Right lobe of liver (tissue), 6 donors: ENCODE results near the gene HOXB4. TPM values are rescaled to one million over a fixed set of nuclear protein-coding genes. Genes with fewer than 3 reads are reported as not detected.

Source experiments
- ATAC-seq, 4 donors: fragments of 200-7000 bp; cut with Tn5 transposase; one replicate each; pipeline ENCODE4 v1.9.1; 2020; ENCODE audit warnings: mild to moderate bottlenecking in 4 of 4, moderate library complexity in 4 of 4
- DNase-seq, 3 donors: peaks; one replicate each; pipeline ENCODE4 v3.0.0-alpha.2; 2020
- H3K27ac ChIP-seq, 3 donors: fragments of 200-600 bp; one replicate each; pipeline ENCODE4 v1.8.0; 2022
- H3K27me3 ChIP-seq, 2 donors: fragments of 200-600 bp; one replicate each; pipeline ENCODE4 v1.8.0; 2022
- H3K36me3 ChIP-seq, 4 donors: fragments of 200-600 bp; sonication (generic) in 1 of 4; one replicate each; pipeline versions ENCODE4 v1.5.1 to v1.8.0; 2017 to 2022; ENCODE audit warnings: control low read depth in 1 of 4
- H3K4me1 ChIP-seq, 4 donors: fragments of 200-600 bp; sonication (generic) in 1 of 4; one replicate each; pipeline versions ENCODE4 v1.5.1 to v1.8.0; 2017 to 2022; ENCODE audit warnings: control low read depth in 1 of 4
- H3K4me3 ChIP-seq, 3 donors: fragments of 200-600 bp; one replicate each; pipeline ENCODE4 v1.8.0; 2022
- H3K9me3 ChIP-seq, 4 donors: fragments of 200-600 bp; sonication (generic) in 1 of 4; one replicate each; pipeline versions ENCODE4 v1.5.1 to v1.8.0; 2017 to 2022; ENCODE audit warnings: control low read depth in 1 of 4
- POLR2A ChIP-seq: fragments of 450-650 bp; IDR thresholded peaks from one replicate; pipeline ENCODE4 v1.6.1; 2017; ENCODE audit warnings: antibody characterized with exemption, mild to moderate bottlenecking
- WGBS: methylation state at CpG from one replicate; pipeline ENCODE4 v1.1.6; 2018; ENCODE audit warnings: low coverage, low lambda C conversion rate; ENCODE audit not compliant: insufficient coverage; ENCODE audit errors: missing lambda C conversion rate; 5-methylcytosine and 5-hydroxymethylcytosine counted together
- intact Hi-C, 2 donors: fragments of 100-400 bp; cut with DNase I; formaldehyde crosslinking; loops; one replicate each; pipeline versions ENCODE4 v1.11.2 to v1.14.1; 2022
- total RNA-seq, 6 experiments: library from RNA; depleted of rRNA in 2 of 6; stranded (reverse); fragments of >200 nt in 2 of 6; fragmentation: NEBNext Ultra II Directional in 3 of 6; extraction: Animal tissue kit (Norgen Biotek cat#: 25700) in 3 of 6; gene quantifications; one replicate each; pipeline versions ENCODE4 v1.1.0 to v1.2.4, GENCODE V29; 2016 to 2023
- TF ChIP-seq, protein P1 (sequence below), 4 donors: fragments of 200-600 bp in 3 of 4; fragments of 450-650 bp in 1 of 4; IDR thresholded peaks; one replicate each; pipeline versions ENCODE4 v1.5.1 to v1.8.0; 2016 to 2022; ENCODE audit warnings: antibody characterized with exemption in 4 of 4, mild to moderate bottlenecking in 2 of 4
- donor health status: DM: no; HTN: yes; CAD: no.
- donor health status: DM: no; HTN: no; CAD: no.
- donor health status: DM: no; HTN: no; CAD: no.
- donor health status: DM: no; HTN: yes; CAD: no.
- donor health status: DM: no; HTN: yes; CAD: no.

Gene HOXB4
- total RNA-seq, 6 experiments from 2014 or later, result 0.31 to 1.1 (median 0.68) TPM

DNA sequence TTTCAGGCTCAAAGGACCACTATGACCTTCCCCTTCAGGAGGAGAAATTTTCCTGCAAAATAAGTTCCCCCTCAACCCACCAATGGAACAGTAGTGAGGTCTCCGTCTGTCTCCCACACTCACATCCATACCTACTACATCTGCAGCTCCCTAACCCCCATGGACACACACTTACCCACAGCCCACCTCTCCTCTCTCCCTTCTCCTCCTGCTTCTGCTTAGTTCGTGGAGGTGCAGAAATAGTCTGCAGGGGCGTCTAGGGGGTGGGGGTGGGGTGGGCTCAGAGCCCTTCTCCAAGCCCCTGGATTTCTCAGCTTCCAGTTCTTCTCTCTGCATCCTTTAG lies 8.9 kb downstream of the HOXB4 start:
- TF ChIP-seq POLR2A, result no peak
- TF ChIP-seq, protein P1, sequence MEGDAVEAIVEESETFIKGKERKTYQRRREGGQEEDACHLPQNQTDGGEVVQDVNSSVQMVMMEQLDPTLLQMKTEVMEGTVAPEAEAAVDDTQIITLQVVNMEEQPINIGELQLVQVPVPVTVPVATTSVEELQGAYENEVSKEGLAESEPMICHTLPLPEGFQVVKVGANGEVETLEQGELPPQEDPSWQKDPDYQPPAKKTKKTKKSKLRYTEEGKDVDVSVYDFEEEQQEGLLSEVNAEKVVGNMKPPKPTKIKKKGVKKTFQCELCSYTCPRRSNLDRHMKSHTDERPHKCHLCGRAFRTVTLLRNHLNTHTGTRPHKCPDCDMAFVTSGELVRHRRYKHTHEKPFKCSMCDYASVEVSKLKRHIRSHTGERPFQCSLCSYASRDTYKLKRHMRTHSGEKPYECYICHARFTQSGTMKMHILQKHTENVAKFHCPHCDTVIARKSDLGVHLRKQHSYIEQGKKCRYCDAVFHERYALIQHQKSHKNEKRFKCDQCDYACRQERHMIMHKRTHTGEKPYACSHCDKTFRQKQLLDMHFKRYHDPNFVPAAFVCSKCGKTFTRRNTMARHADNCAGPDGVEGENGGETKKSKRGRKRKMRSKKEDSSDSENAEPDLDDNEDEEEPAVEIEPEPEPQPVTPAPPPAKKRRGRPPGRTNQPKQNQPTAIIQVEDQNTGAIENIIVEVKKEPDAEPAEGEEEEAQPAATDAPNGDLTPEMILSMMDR (IDR thresholded peaks at IDR 0.05), result no peak
- Histone ChIP-seq H3K4me3 (no peak overlapping the region), H3K36me3 (no peaks in the 10 kb centered on the region), H3K27ac (peak overlapping the region in 1 of 3 donors; percentile 10), H3K4me1 (no peaks in the 10 kb centered on the region), H3K27me3 (peaks cover 0 to 4% of the 10 kb centered on the region in 2 donors), H3K9me3 (no peaks in the 10 kb centered on the region)
- 12% methylated on average over 3 of the region's 3 CpGs for WGBS
- DNase-seq, result no peak
- intact Hi-C loops, result no loop called here
- no peak for ATAC-seq

DNA sequence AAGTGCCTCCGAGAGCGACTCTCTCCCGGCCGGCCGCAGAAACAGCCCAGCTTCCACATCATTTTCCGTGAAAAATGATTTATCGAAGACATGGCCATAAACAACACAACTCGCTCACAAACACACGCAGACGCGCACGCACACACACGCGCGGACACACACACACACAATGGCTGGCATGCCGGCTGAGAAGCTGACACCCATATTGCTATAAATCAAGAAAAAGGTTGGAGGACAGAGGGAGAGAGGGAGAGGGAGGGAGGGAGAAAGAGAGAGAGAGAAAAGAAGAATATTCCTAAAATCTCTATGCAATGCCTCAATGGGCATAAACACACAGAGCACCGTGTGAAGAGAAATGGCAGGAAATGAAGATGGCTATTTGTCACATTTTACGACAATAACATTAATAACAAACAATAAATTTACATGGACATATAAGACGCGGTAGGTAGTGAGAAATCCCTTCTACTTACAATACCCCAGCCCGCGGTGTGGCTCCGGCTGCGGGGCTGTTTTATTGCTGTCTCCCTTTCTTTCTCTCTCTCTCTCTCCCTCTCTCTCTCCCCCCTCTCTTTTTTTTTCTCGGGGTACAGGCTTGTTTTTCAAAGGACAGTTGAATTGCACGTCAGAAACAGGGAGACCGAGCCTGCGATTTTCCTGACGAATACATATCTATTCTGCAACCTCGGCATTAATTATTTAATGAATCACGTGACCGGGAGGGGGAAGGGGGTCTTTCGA lies 9.5 kb downstream of the HOXB4 start:
- ATAC-seq (peak in 2 of 4 donors; percentile 9 to 19), DNase-seq (no peak)
- 8% methylated on average over 30 of the region's 33 CpGs for WGBS
- Histone ChIP-seq H3K27ac (peak overlapping the region in 2 of 3 donors; percentile 10 to 43), H3K4me3 (no peak overlapping the region), H3K27me3 (peaks cover 0 to 4% of the 10 kb centered on the region in 2 donors), H3K4me1 (no peaks in the 10 kb centered on the region), H3K9me3 (no peaks in the 10 kb centered on the region), H3K36me3 (no peaks in the 10 kb centered on the region)
- TF ChIP-seq, protein P1 (IDR thresholded peaks at IDR 0.05), result no peak
- no peak for TF ChIP-seq POLR2A
- intact Hi-C loops, result no loop called here

DNA sequence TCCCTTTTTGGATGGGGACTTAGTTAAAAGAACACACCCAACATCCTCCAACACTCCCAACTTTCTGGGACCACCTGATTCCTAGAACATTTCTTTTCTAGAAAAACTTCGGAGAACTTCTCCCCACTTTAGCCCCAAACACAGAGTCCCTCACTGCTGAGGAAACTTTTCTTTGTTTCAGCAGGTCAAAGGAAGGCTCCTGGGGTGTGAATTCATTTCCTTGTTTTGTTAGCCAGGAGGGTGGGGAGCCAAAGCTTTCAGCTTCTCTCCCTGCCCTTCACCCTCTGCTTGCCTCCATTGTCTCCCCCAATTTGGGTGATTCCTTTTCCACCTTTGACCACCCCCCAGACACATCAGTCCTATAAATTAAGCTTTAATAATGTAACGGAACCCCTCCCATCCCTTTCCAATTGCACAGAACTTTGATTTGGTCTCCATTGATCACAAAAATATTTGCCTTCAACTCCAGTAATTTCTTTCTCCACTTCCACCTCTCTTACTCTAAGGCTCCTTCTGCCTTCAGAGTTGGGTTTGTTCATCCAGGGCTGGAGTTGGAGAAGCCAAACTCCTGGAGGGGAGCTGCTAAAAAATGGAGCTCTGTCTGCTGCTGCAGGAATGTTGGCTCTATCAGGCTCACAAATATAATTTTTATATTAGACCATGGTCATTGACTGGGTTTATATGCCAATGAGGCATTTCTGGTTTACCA lies 10.3 kb downstream of the HOXB4 start:
- DNase-seq, result no peak
- WGBS, result 21% methylated on average over 2 of the region's 2 CpGs
- Histone ChIP-seq H3K4me3 (no peak overlapping the region), H3K9me3 (no peaks in the 10 kb centered on the region), H3K4me1 (no peaks in the 10 kb centered on the region), H3K27me3 (peaks cover 0 to 6% of the 10 kb centered on the region in 2 donors), H3K36me3 (no peaks in the 10 kb centered on the region), H3K27ac (peak overlapping the region in 2 of 3 donors; percentile 10 to 43)
- TF ChIP-seq POLR2A, result no peak
- TF ChIP-seq, protein P1 (IDR thresholded peaks at IDR 0.05), result no peak
- intact Hi-C loops, result no loop called here
- ATAC-seq, result no peak

DNA sequence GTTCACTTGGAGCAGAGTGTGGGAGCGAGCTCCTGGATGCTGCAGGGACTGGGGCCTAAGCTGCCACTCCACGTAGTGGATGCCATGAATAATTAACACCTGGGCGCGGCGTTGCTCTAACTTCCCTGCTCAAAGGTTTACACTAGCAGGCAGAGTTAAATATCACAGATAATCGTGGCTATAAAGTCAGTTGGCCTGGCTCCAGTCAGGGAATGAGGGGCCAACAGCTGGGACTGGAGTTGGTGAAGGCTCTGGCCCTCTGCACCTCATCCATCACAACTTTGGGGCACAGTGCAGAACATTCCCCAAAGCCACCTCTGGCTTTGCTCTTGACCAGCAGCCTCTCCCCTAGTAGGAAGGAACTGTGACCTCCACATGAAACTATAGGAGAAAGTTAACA lies 10.9 kb downstream of the HOXB4 start:
- Histone ChIP-seq H3K9me3 (no peaks in the 10 kb centered on the region), H3K36me3 (no peaks in the 10 kb centered on the region), H3K27ac (no peak overlapping the region), H3K4me3 (no peak overlapping the region), H3K27me3 (peaks cover 0 to 7% of the 10 kb centered on the region in 2 donors), H3K4me1 (no peaks in the 10 kb centered on the region)
- intact Hi-C loops, result no loop called here
- 34% methylated on average over 2 of the region's 6 CpGs for WGBS
- DNase-seq (no peak), ATAC-seq (no peak)
- TF ChIP-seq, protein P1 (IDR thresholded peaks at IDR 0.05), result no peak
- TF ChIP-seq POLR2A, result no peak
